GM12878 (cell line): ENCODE results near the gene EVA1A. TPM values are rescaled to one million over a fixed set of nuclear protein-coding genes. Genes with fewer than 3 reads are reported as not detected.

Experiments used
- ATAC-seq: fragments of 200-7000 bp; cut with Tn5 transposase; 3 replicates; pipeline ENCODE4 v1.9.1; 2020; ENCODE audit warnings: mild to moderate bottlenecking, moderate library complexity
- BruUV-seq: library from RNA; stranded (reverse); fragments of 400-500 nt; replicated peaks from 2 replicates; lab custom pipeline; 2021; lab: Mats Ljungman, UMichigan
- CTCF ChIA-PET: fragments of 300-600 bp; sonication (Branson Sonifier 250); formaldehyde crosslinking; extraction: SDS; loops from one replicate; lab custom pipeline; 2021; ENCODE audit warnings: inconsistent platforms; lab: Yijun Ruan, JAX
- POLR2A ChIA-PET: fragments of 350-600 bp; formaldehyde crosslinking; extraction: SDS; loops from one replicate; lab custom pipeline; 2021; ENCODE audit warnings: inconsistent platforms; lab: Charles Lee
- RAD21 ChIA-PET: fragments of 300-600 bp; sonication (Branson Sonifier 250); formaldehyde crosslinking; loops from one replicate; lab custom pipeline; 2023; ENCODE audit warnings: antibody characterized with exemption; ENCODE audit not compliant: unreplicated experiment; lab: Charles Lee
- SMC1A ChIA-PET: fragments of 300-600 bp; sonication (Branson Sonifier 250); formaldehyde crosslinking; loops from one replicate; lab custom pipeline; 2023; ENCODE audit not compliant: unreplicated experiment, uncharacterized antibody; lab: Charles Lee
- DNase-seq: peaks from one replicate; pipeline ENCODE4 v3.0.0-alpha.2; 2011; ENCODE audit warnings: low read depth, low spot score
- FAIRE-seq: peaks from 3 replicates; lab custom pipeline; 2011; peaks lifted over from hg19 to GRCh38; lab: Jason Lieb, UNC
- H2AFZ ChIP-seq: 2 replicates; pipeline ENCODE4 v1.6.0; 2011; ENCODE audit warnings: low read depth, low read length, control low read depth; ENCODE audit not compliant: control insufficient read depth
- H3K27ac ChIP-seq: 2 replicates; pipeline ENCODE4 v1.5.1; 2011; ENCODE audit warnings: control low read depth; ENCODE audit not compliant: control insufficient read depth, insufficient read depth
- H3K27me3 ChIP-seq, 2 experiments: replicated peaks in 1 of 2; 2 replicates each; pipeline versions ENCODE4 v1.6.0 to v1.6.1; 2011; ENCODE audit warnings: low read length in 1 of 2; ENCODE audit not compliant: control insufficient read depth in 2 of 2, insufficient read depth in 2 of 2
- H3K36me3 ChIP-seq, 2 experiments: 2 replicates each; pipeline ENCODE4 v1.5.1; 2011; ENCODE audit warnings: low read length in 1 of 2; ENCODE audit not compliant: control insufficient read depth in 2 of 2, insufficient read depth in 2 of 2
- H3K4me1 ChIP-seq: 2 replicates; pipeline ENCODE4 v1.6.1; 2011; ENCODE audit warnings: mild to moderate bottlenecking, low read length, moderate library complexity, mixed read lengths; ENCODE audit not compliant: control insufficient read depth, insufficient read depth
- H3K4me2 ChIP-seq: 2 replicates; pipeline ENCODE4 v1.6.0; 2011; ENCODE audit warnings: control low read depth; ENCODE audit not compliant: control insufficient read depth, insufficient read depth
- H3K4me3 ChIP-seq: fragments of 200-600 bp; sonication (generic); 2 replicates; pipeline ENCODE4 v1.5.1; 2016
- H3K79me2 ChIP-seq: 2 replicates; pipeline ENCODE4 v1.6.0; 2011; ENCODE audit warnings: low read length; ENCODE audit not compliant: control insufficient read depth, insufficient read depth
- H3K9ac ChIP-seq: 2 replicates; pipeline ENCODE4 v1.8.0; 2011; ENCODE audit warnings: low read length, control low read depth, mixed read lengths; ENCODE audit not compliant: control insufficient read depth, insufficient read depth
- H3K9me3 ChIP-seq: replicated peaks from 3 replicates; pipeline ENCODE4 v1.5.1; 2011; ENCODE audit warnings: mild to moderate bottlenecking, low read length; ENCODE audit not compliant: control insufficient read depth, insufficient read depth
- H4K20me1 ChIP-seq: 2 replicates; pipeline ENCODE4 v1.6.0; 2011; ENCODE audit not compliant: control insufficient read depth, insufficient read depth
- BACH1 ChIP-seq: fragments of 450-650 bp; IDR thresholded peaks from 2 replicates; pipeline ENCODE4 v1.6.1; 2017; ENCODE audit warnings: mild to moderate bottlenecking, borderline replicate concordance
- BMI1 ChIP-seq: fragments of 450-650 bp; IDR thresholded peaks from 2 replicates; pipeline ENCODE4 v1.6.1; 2016; ENCODE audit warnings: mild to moderate bottlenecking, moderate library complexity, borderline replicate concordance
- CHD4 ChIP-seq: fragments of 200-600 bp; sonication (generic); IDR thresholded peaks from 2 replicates; pipeline ENCODE4 v1.6.1; 2016; ENCODE audit warnings: mild to moderate bottlenecking
- IRF4 ChIP-seq: IDR thresholded peaks from 2 replicates; pipeline ENCODE4 v1.6.1; 2011; ENCODE audit warnings: low read depth, low read length
- MYC ChIP-seq: IDR thresholded peaks from 2 replicates; pipeline ENCODE4 v1.6.1; 2011; ENCODE audit warnings: mild to moderate bottlenecking, low read length, moderate library complexity, inconsistent platforms; ENCODE audit not compliant: insufficient read depth, insufficient replicate concordance, insufficient read length, severe bottlenecking
- NR2C2 ChIP-seq: IDR thresholded peaks from 2 replicates; pipeline ENCODE4 v1.6.1; 2011; ENCODE audit warnings: borderline replicate concordance, low read depth; ENCODE audit not compliant: control insufficient read depth, insufficient read length
- PAX8 ChIP-seq: fragments of 450-650 bp; IDR thresholded peaks from 2 replicates; pipeline ENCODE4 v1.6.1; 2017; ENCODE audit warnings: mild to moderate bottlenecking, moderate library complexity
- SMAD1 ChIP-seq: fragments of 450-650 bp; IDR thresholded peaks from 2 replicates; pipeline ENCODE4 v1.6.1; 2018; ENCODE audit warnings: mild to moderate bottlenecking, low read depth; ENCODE audit not compliant: partially characterized antibody
- SPI1 ChIP-seq: IDR thresholded peaks from 2 replicates; pipeline ENCODE4 v1.6.1; 2011; ENCODE audit warnings: low read depth, mild to moderate bottlenecking, low read length, moderate library complexity, borderline replicate concordance; ENCODE audit not compliant: insufficient read depth
- WRNIP1 ChIP-seq: IDR thresholded peaks from 2 replicates; pipeline ENCODE4 v1.6.1; 2011; ENCODE audit warnings: low read depth, low read length, improper control_type of control experiment, borderline replicate concordance
- ZBTB4 ChIP-seq: fragments of 450-650 bp; formaldehyde crosslinking; IDR thresholded peaks from 2 replicates; pipeline ENCODE4 v1.4.0; 2022; ENCODE audit warnings: mild to moderate bottlenecking, moderate library complexity
- ZNF217 ChIP-seq: fragments of 450-650 bp; IDR thresholded peaks from 2 replicates; pipeline ENCODE4 v1.6.1; 2017; ENCODE audit warnings: antibody characterized with exemption, mild to moderate bottlenecking
- ZNF274 ChIP-seq: IDR thresholded peaks from one replicate; pipeline ENCODE4 v1.8.0; 2011; ENCODE audit not compliant: insufficient read length, insufficient read depth
- ZNF687 ChIP-seq: fragments of 450-650 bp; IDR thresholded peaks from 2 replicates; pipeline ENCODE4 v1.6.1; 2017; ENCODE audit warnings: mild to moderate bottlenecking, moderate library complexity
- WGBS: methylation state at CpG from one replicate; pipeline ENCODE4 v1.1.6; 2016; ENCODE audit warnings: low lambda C conversion rate; ENCODE audit not compliant: insufficient replicate concordance, insufficient coverage; ENCODE audit errors: missing lambda C conversion rate; 5-methylcytosine and 5-hydroxymethylcytosine counted together
- in situ Hi-C: fragments of 300-500 bp; cut with MboI; formaldehyde crosslinking; loops from 9 replicates; pipeline ENCODE4 v1.14.3; 2018; ENCODE audit warnings: mixed read lengths
- intact Hi-C: fragments of 100-400 bp; cut with micrococcal nuclease; formaldehyde crosslinking; loops from one replicate; pipeline ENCODE4 v1.14.2; 2022; ENCODE audit not compliant: unreplicated experiment
- polyA plus RNA-seq, 11 experiments: library from polyadenylated mRNA; depleted of rRNA in 4 of 11; unstranded in 6 of 11; stranded (reverse) in 5 of 11; fragments of >200 nt; fragmentation: Nextera tagmentation in 4 of 11; fragmentation: Illumina TruSeq in 1 of 11; extraction: Ambion mirVana in 4 of 11; extraction: Trizol in 1 of 11; gene quantifications; 1 replicate in 1 of 11; 2 replicates in 10 of 11; pipeline versions ENCODE4 v1.2.1 to v1.2.3, GENCODE V29; 2011 to 2016; ENCODE audit warnings: inconsistent platforms in 2 of 11, missing spikeins in 2 of 11, low read depth in 1 of 11
- total RNA-seq, 4 experiments: library from RNA; depleted of rRNA in 3 of 4; stranded (reverse); fragments of >200 nt in 3 of 4; fragmentation: Illumina TruSeq in 1 of 4; extraction: Trizol in 1 of 4; gene quantifications; 2 replicates each; pipeline versions ENCODE4 v1.2.1 to v1.2.3, GENCODE V29; 2013 to 2021

EVA1A gene
- total and polyA plus RNA-seq, 10 of the 15 experiments (the other 5 are each of a cell fraction or from before 2014, with no cell fraction given), result 0.13 to 1.0 (median 0.34) TPM; not detected in 5

GRCh38 chr2:75577280-75577679 is 16.5 kb upstream of the EVA1A start (continued):
- TF ChIP-seq ZBTB4 (CRISPR knock-in tag), result no peak

- BruUV-seq, result no TSS peak
- ATAC-seq (no peak), FAIRE-seq (no peak), DNase-seq (no peak)
- Histone ChIP-seq H3K4me3 (no peak overlapping the region), H3K9ac (no peak overlapping the region), H3K4me1 (no peaks in the 10 kb centered on the region), H3K9me3 (no peaks in the 10 kb centered on the region), H3K79me2 (no peaks in the 10 kb centered on the region), H4K20me1 (no peaks in the 10 kb centered on the region), H3K27ac (no peak overlapping the region), H3K36me3 (no peaks in the 10 kb centered on the region), H3K4me2 (no peak overlapping the region), H3K27me3 (no peaks in the 10 kb centered on the region), H2AFZ (no peak overlapping the region)
- RAD21 ChIA-PET, result no interaction called here
- intact Hi-C loops, result no loop called here
- WGBS, result 0% methylated on average over 1 of the region's 1 CpG
- TF ChIP-seq MYC (no peak), ZNF274 (no peak), PAX8 (no peak), BMI1 (no peak), ZNF217 (no peak), ZNF687 (no peak), IRF4 (no peak), WRNIP1 (no peak), BACH1 (no peak), SPI1 (no peak), CHD4 (no peak), NR2C2 (no peak), SMAD1 (no peak)
- POLR2A ChIA-PET, result no interaction called here
- SMC1A ChIA-PET, result interaction anchor here (0.6 to 1.8 kb wide), 3 partner anchors 12 to 347 kb away, joined by 3 to 4 read pairs (median 3); no protein-coding TSS in a partner anchor
- in situ Hi-C loops, result no loop called here
- CTCF ChIA-PET, result interaction anchor here (0.7 to 1.5 kb wide), 5 partner anchors 10 to 108 kb away, joined by 3 to 4 read pairs (median 3); no protein-coding TSS in a partner anchor
Measured at GRCh38 chr2:75574106-75574505, 13.4 kb upstream of the EVA1A start.
